NCI-H1417 (cell line): ENCODE results near the gene CD22.
"Not testable (repeated sequence)": the region's sequence is repeated elsewhere in the genome, so short reads cannot be mapped to it uniquely, and the experiment has no call there.

Experiments
- DNase-seq, 3 experiments: peaks; one replicate each; lab custom pipeline; 2025; lab: John Stamatoyannopoulos, UW

Gene CD22

DNA sequence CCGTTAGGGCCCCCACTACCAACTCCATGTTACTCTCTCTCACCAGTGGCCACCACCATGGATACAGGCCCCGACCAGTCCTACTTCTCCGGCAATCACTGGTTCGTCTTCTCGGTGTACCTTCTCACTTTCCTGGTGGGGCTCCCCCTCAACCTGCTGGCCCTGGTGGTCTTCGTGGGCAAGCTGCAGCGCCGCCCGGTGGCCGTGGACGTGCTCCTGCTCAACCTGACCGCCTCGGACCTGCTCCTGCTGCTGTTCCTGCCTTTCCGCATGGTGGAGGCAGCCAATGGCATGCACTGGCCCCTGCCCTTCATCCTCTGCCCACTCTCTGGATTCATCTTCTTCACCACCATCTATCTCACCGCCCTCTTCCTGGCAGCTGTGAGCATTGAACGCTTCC lies 29.8 kb downstream of the CD22 start:
- DNase-seq, result not testable (repeated sequence)

DNA sequence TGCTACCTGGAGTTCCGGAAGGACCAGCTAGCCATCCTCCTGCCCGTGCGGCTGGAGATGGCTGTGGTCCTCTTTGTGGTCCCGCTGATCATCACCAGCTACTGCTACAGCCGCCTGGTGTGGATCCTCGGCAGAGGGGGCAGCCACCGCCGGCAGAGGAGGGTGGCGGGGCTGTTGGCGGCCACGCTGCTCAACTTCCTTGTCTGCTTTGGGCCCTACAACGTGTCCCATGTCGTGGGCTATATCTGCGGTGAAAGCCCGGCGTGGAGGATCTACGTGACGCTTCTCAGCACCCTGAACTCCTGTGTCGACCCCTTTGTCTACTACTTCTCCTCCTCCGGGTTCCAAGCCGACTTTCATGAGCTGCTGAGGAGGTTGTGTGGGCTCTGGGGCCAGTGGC lies 30.4 kb downstream of the CD22 start:
- DNase-seq, result not testable (repeated sequence)

DNA sequence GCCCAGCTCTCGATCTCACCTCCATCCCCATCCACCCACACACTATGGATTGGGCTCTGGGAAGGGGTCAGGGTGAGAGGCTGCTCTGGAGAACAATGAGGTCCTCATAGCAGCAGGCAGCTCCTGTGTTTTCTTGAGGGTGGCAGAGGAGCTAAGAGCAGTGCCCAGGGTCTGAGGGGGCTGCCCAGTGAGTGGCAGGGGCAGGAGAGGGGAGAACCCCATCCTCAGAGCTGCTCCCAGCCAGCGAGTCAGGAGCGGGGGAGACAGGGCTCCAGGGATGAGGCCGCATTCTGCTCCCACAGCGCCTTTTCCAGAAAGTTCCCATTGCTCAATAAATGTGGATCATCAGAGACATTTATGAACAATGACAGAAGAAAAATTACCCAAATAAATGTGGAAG lies 31.1 kb downstream of the CD22 start:
- DNase-seq, result not testable (repeated sequence)

DNA sequence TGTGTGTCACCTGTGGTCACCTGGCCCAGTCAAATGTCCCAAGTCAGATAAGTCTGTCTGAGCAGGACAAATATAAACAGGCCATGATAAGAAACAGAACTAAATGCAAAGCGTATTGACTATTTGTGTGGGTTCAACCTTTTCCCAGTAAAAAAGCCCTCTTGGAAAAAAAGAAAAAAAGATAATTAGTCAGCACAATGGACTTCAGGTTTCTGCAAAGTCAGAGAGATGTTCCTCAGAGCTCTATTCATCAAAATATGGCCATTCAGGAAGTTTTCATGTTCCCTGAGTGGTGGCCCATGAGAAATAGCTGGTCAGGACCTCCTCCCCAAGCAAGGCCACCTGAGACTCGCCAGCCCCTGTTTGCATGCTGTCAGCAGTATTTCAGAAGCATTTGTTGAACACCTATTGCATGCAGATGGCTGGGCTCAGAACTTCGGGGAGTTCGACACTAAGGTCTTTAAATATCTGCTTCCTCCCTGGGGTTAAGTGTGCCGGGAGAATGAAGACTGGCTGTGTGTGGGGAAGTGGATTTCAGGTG lies 32.0 kb downstream of the CD22 start:
- no peak for DNase-seq

DNA sequence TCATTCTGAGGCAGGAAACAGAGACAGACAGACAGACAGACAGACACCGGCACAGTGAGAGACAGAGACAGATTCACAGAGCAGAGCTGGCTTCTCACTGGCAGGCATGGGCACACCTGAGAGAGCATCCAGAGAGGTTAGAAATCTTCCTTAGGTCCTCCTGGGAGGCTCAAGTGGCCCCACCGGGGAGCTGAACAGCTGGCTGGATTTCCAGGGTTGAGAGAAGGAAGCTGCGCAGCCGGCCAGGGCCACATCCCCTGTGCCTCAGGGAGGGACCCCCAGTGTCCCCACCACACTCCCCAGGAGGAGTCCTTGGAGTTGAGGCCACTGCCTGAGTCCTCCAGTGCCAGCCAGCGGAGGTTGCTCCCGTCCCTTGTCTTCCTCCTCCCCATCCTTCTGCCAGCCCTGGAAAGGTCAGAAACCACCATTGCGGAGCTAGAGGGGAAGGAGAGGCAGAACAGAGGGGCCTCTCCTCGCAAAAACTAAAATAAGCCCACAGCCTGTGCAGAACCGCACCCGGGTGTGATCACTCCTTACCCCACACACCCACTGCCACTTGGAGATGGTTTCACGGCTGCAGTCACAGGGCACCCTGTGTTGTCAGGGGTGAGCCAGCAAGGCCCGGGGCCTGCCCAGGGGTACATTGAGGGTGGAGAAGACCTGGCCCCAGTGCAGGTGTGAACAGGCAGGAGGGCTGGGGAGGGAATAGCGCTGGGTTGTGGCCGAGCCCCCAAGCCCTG lies 33.4 kb downstream of the CD22 start:
- no peak for DNase-seq

DNA sequence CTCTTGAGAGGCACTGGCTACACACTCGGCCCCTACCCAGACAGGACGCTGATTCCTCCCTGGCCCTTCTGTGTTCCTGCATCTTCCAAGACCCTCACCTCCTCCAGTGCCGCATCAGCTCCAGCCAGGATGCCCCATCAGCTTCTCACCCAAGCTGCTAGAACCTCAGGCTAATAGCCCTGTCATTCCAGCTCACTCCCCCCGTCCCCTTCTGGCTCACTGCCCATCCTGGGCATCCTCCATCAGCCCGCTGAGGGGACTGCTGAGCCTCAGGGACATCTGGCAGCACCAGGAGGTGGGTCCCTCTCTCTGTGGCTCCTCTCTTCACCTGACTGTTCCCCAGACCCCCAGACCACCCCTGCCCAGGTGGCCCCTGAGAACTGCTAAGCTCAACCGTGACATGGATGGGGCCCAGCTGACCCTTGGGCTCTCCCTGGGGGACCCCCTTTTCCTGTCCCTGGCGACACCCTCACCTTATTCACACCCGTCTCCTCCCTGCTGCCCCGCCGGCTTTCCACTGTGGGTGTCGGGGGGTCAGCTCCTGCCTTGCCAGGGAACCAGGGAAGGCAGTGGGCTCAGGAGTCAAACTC lies 34.1 kb downstream of the CD22 start:
- no peak for DNase-seq

DNA sequence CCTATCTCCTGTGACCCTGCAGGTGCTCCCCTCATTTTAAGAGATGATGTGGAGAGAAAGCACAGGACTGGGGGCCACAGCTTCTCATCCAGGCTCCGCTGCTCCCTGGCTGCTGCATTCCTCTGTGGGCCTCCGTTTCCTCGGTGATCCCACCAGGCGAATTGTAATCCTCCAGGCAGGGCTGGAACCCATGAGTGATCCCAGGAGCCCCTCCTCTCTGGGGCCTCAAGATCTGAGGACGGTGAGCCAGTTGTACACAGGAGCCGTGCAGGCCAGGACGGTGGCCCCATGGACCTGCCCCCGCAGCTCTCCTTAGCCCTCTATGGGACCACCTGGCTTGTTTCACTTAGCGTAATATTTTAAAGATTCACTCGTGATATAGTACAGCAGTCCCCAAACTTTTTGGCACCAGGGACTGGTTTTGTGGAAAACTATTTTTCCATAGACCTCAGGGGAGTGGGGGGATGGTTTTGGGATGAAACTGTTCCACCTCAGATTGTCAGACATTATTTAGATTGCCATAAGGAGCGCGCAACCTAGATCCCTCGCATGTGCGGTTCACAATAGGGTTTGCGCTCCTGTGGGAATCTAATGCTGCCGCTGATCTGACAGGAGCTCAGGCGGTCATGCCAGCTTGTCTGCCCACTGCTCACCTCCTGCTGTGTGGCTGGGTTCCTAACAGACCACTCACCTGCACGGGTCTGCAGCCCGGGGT lies 34.9 kb downstream of the CD22 start:
- no peak for DNase-seq

DNA sequence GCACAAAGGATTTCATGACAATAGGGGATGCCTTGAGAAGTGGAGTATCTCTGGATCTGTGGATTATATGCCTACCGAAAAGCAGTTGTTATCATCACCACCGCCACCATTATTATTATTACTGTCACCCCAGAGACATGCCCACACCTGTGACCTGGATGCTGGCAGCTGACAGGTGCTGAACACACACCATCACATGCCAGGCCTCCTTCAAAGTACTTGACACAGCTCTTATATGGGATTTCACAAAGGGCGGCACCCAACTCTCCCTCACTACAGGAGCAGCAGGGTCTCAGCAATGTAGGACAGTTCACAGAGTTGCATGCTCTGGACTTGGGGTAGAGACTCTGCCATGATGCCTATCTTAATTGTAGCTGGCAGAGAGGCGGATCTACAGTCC lies 36.3 kb downstream of the CD22 start:
- no peak for DNase-seq

DNA sequence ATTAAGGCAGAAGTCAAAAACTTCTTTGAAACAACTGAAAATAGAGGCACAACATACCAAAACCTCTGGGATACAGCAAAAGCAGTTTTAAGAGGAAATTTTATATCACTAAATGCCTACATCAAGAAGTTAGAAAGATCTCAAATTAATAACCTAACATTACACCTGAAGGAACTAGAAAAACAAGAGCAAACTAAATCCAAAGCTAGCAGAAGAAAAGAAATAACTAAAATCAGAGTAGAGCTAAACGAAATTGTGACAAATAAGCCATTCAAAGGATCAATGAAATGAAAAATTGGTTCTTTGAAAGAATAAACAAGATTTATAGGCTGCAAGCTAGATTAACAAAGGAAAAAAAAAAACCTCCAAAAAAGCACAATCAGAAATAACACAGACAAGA lies 39.4 kb downstream of the CD22 start:
- no peak for DNase-seq

DNA sequence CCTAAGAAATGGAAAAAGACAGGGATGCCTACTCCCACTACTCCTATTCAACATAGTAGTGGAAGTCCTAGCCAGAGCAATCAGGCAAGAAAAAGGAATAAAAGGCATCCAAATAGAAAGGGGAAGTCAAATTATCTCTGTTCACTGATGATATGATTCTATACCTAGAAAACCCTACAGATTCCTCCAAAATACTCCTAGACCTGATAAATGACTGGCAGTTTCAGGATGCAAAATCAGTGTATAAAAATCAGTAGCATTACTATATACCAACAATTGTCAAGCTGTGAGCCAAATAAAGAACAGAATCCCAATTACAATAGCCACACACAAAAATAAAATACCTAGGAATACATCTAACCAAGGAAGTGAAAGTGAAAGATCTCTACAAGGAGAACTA lies 40.5 kb downstream of the CD22 start:
- DNase-seq, result no peak

DNA sequence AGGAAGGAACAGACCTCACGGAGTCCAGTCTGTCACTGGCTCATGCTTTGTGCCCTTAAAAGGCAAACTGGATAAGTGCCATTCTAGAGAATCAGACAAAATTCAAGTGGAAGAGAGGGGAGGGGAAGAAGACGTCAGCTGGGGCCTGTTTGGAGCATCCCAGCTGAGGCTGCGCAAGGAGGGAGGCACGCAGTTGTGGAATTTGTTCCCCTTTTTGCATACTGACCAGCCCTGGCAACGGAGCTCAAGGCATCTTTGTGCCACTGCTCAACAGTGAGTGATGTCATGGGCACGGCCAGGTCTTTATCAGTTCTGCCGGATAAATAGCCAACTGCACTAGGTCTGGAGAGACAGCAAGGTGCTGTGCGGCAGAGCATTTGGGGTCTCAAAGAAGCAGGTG lies 41.7 kb downstream of the CD22 start, which contains the start of gene GPR42:
Gene GPR42, plus strand, starts transcription at position 347 of the 400 bp plus-strand sequence. CDS start 292 bp downstream, outside the sequence.
- DNase-seq, result no peak

DNA sequence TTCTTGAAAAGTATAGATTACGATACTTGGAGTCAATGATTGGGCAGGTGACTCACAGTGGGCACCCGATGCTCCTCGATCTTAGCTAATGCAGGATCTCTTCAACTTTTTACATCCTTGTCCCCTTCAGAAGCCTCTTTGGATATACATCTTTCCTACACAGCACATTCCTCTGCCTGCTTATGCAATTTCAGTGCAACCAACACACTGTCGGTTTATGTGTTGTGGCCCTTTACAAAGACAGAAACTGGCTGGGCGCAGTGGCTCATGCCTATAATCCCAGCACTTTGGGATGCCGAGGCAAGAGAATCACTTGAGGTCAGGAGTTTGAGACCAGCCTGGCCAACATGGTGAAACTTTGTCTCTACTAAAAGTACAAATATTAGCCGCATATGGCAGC lies 44.5 kb downstream of the CD22 start:
- DNase-seq, result no peak

DNA sequence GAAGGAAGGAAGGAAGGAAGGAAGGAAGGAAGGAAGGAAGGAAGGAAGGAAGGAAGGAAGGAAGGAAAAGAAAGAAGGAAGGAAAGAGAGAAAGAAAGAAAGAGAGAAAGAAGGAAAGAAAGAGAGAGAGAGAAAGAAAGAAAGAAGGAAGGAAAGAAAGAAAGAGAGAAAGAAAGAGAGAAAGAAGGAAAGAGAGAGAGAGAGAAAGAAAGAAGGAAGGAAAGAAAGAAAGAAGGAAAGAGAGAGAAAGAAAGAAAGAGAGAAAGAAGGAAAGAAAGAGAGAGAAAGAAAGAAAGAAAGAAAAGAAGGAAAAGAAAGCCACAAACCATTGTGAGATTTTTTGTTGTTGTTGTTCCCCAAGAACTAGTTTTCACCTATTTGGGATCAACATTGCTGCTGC lies 45.0 kb downstream of the CD22 start:
- DNase-seq, result not testable (repeated sequence)

DNA sequence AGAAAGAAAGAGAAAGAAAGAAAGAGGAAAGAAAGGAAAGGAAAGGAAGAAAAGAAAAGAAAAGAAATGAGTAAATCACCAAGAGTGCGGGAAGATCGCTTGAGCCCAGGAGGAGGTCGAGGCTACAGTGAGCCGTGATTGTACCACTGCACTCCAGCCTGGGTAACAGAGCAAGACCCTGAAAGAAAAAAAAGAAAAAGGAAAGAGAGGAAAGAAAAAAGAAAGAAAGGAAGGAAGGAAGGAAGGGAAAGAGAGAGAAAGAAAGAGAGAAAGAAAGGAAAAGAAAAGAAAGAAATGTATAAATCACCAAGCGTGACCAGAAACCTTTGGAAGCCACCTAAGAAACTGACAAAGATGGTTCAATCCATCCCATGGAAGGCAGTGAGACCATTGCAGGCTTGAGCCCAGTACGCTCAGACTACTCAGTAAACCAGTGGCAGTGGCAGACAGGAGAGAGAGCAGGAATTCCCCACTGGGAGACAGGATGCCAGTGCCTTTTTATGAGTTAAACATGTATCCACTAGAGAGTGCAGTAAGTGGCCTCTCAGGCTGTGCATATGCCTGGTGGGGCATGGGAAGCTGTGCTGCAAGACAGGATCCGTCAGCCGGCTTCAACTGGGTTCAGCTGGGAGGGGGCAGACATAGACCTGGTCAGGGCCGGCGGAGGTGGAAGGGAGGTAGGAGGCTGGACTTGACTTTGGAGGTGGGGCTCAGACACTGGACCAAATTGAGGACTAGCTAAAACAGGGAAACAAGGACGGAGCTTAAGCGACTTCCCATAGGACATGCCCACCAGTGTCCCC lies 46.7 kb downstream of the CD22 start:
- DNase-seq, result peak in 1 of 3 experiments; percentile 11

DNA sequence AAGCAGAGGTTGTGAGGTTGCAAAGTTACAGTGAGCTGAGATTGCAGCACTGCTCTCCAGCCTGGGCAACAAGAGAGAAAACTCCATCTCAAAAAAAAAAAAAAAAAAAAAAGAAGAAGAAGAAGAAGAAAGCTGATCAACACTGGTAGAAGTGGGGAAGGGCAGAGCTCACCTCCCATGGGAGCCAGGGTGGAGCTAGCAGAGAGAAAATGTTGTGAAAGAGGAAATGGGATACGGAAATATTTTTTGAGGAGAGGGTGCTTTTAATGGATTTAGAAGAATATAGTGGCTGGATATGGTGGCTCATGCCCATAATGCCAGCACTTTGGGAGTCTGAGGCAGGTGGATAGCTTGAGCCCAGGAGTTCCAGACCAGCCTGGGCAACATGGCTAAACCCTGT lies 48.7 kb downstream of the CD22 start:
- DNase-seq, result no peak

DNA sequence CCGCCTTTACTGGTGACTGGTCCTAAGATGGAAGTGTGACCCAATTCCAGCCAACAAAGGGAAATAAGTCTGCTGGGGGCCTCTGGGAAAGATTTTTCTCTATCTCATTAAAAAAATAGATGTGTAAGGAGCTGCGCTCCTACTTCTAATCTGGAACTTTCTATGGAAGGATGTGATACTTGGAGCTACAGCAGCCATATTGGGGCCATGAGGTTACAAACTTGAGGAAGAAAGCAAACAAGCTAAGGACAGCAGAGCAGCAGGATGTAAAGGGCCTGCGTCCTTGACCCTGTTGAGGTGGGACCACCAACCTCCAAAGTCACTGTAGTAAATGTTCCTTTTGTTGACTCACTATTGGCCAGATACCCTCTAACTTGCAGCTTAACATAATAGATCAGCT lies 49.4 kb downstream of the CD22 start:
- no peak for DNase-seq

DNA sequence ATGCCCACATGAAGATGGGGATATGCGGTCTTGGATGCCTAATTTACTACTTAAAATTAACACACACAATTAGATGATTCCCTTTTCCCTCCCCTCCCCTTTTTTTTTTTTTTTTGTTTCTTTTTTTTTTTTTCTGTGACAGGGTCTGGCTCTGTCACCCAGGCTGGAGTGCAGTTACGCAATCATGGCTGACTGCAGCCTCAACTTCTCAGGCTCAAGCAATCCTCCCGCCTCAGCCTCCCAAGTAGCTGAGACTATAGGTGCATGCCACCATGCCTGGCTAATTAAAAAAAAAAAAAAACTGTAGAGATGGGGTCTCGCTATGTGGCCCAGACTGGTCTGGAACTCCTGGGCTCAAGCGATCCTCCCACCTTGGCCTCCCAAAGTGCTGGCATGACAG lies 50.6 kb downstream of the CD22 start:
- DNase-seq, result not testable (repeated sequence)

DNA sequence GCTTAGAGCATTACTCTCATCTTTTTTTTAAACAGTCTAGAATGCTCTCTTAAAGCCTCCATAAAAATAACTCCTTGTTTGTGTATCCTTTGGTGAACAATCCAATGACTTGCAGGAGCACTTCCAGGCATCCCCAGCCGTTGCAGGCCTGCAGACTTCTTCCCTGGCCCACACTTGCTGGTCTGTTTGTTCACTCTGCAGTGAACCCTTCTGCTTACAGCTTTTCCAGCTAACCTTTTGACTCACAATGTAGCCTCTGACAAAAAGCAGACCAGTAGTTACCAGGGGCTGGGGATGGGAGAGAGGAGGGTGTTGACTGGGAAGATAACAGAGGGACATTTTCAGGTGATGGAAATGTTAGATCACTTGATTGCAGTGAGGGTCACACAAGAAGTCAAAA lies 51.0 kb downstream of the CD22 start:
- no peak for DNase-seq

DNA sequence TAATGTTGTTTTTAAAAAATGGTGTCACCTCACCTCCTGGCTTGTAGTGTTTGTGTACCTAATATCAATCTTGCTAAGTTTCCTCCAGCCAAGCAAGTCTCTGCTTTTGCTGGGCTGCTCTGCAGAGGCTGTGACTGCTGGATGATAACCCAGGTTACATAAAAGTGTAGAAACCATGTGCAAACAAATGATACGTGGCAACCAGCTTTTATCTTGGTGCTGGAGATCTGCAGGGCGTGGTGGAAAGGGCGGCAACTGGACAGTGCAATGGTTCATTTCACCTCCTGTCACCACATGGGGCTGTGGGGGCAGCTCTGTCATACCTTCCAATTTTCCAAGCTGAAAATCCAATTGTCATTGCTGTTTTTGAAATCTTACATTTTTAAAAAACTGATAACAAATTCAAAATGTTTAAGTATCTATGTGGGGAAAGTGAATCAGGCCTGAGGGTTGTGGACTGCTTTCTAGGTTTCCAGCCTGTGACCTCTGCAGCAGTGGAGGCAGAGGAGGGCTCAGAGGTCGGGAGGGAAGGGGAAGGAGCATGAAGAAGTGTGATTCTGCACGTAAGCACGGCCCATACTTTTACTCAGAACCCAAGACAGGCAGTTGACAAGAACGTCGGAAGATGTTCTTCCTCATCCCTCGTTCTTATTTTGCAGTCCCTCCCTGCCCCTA lies 51.6 kb downstream of the CD22 start:
- no peak for DNase-seq

DNA sequence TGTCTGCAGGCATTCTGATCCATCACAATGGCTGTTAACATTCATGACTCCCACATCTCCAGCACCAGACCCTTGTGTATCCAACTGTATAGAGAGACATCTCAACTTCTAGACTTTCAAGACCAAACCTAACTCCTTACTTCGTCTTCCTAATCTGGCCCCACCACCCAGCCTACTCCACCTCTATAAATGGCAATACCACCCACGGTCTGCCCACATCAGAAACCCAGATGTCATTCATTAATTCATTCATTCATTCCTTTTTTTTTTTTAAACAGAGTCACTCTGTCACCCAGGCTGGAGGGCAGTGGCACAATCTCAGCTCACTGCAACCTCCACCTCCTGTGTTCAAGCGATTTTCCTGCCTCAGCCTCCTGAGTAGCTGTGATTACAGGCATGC lies 52.3 kb downstream of the CD22 start:
- DNase-seq, result no peak

DNA sequence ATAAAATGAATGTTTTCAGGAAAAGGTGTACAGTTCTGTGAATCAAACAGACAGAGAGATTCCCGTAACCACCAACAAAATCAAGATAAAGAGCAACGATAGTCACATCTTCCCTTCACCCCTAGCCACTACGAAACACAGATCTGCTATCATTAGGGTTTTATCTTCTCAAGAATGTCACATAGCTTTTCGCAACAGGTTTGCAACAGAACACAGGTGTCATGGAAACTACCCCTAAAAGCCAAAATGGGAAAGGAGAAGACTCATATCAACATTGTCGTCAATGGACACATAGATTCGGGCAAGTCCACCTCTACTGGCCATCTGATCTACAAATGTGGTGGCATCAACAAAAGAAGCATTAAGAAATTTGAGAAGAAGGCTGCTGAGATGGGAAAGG lies 52.9 kb downstream of the CD22 start:
- DNase-seq, result no peak

DNA sequence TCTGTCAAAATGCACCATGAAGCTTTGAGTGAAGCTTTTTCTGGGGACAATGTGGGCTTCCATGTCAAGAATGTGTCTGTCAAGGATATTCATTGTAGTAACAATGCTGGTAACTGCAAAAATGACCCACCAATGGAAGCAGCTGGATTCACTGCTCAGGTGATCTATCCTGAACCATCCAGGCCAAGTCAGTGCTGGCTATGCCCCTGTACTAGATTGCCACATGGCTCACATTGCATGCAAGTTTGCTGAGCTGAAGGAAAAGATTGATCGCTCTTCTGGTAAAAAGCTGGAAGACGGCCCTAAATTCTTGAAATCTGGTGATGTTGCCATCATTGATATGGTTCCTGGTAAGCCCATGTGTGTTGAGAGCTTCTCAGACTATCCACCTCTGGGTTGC lies 54.5 kb downstream of the CD22 start:
- DNase-seq, result no peak
